GM12892 (cell line): ENCODE results near the gene PSMA8.

Experiments
- POLR2A ChIP-seq: IDR thresholded peaks from 2 replicates; pipeline ENCODE4 v1.6.1; 2011; ENCODE audit warnings: low read depth, low read length, control low read depth
- POLR2AphosphoS5 ChIP-seq: IDR thresholded peaks from 2 replicates; pipeline ENCODE4 v1.6.1; 2011; ENCODE audit warnings: low read depth, low read length, control low read depth

GRCh38 chr18:26225915-26226228, 92.2 kb downstream of the PSMA8 start:
- TF ChIP-seq POLR2AphosphoS5, result no peak
- no peak for TF ChIP-seq POLR2A
